GM21515 (cell line): ENCODE data around the gene SPEF1.

Experiments used
- ATAC-seq: cut with Tn5 transposase; IDR thresholded peaks from one replicate; pipeline ENCODE4 v1.9.1; 2021; ENCODE audit not compliant: unreplicated experiment

The SPEF1 gene

GRCh38 chr20:3751305-3751674, 30.0 kb downstream of the SPEF1 start:
- no peak for ATAC-seq

- ATAC-seq: no peak
Measured at GRCh38 chr20:3749689-3750531, 31.3 kb downstream of the SPEF1 start.

GRCh38 chr20:3749087-3749688, 32.1 kb downstream of the SPEF1 start:
- ATAC-seq: no peak

- no peak for ATAC-seq
Measured at GRCh38 chr20:3748073-3748472, 33.2 kb downstream of the SPEF1 start.

GRCh38 chr20:3747471-3747870, 33.8 kb downstream of the SPEF1 start:
- no peak for ATAC-seq

GRCh38 chr20:3745686-3746173, 35.5 kb downstream of the SPEF1 start:
- ATAC-seq: no peak

GRCh38 chr20:3744806-3745685, 36.2 kb downstream of the SPEF1 start:
- ATAC-seq: no peak

- ATAC-seq: no peak
Measured at GRCh38 chr20:3744037-3744436, 37.2 kb downstream of the SPEF1 start.

GRCh38 chr20:3743251-3743650, 38.0 kb downstream of the SPEF1 start:
- no peak for ATAC-seq

DNA sequence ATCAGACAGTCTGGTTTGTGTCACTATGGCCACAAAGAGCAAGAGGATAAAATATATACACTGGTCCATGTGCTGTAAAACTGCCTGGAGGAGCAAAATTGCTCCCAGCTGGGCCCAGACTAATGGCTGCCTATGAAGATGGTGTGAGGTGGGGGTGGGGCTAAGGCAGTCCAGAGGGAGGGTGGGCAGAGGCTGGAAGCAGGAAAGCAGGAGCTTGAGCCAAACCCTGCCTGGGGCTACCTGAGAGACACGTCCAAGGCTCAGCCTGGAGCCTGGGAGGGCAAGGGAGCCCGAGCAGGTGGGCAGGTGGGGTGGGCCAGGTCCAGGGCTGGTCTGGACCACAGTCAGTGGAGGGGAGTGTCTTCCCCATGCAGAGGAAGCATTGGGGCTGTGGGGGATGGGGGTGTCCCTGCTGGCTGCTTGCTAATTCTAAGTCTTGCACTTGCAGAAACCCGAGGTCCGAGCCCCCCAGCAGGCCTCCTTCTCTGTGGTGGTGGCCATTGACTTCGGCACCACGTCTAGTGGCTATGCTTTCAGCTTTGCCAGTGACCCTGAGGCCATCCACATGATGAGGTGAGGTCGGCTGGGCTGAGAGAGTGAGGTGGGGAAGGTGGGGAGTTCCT, 39.3 kb downstream of the SPEF1 start:
- no peak for ATAC-seq

DNA sequence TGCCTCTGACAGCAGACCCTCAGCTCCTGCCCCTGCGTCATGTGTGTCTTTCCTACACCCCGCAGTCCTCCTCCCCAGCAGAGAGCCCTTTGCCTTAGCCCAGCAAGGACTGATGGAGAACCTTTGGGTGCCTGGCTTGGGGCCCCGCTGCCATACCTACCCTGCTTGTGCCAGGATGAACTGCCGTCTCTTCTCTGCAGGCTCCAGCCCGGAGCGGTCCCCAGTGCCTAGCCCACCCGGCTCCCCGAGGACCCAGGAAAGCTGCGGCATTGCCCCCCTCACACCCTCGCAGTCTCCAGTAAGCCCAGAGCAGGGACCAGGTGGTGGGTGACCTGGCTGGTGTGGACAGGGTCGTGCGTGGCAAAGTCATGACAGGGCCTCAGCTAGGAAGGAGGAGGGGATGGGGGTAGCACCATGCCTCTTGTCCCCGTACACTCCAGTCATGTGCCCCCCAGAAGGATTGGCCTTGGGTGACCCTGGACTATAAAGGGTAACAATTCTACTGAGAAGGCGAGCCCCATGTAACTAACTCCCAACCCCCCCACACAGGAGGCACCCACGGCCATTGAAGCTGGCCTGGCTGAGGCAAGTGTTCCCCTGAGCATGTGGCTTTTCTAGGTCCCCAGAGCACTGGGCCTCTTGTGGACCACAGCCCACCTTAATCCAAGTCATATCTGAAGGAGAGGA, 40.5 kb downstream of the SPEF1 start:
- ATAC-seq: no peak

DNA sequence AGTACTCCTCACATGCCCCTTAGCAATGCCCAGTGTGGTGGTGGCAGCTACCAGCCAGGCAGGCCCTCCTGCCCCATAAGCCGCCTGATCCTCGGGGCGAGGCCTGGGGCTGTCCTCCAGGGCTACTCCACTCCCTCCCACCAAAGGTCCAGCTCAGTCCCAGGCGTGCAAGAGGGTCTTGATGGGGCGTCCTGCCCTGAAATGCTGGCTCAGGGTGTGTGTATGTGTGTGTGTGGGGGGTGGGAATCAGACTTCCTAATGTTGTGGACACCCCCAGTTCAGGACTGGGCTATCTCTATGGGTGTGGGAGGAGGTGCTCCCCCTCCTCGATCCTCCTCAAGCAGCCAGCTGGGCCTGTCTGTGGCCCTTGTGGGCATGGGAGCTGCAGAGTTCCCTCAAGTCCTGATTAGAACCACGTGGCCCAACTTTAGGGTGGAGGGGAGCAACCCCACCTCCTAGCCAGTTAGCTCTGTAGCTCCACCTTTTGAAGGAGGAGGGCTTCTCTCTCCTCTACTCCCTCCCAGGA, 41.3 kb downstream of the SPEF1 start:
- no peak for ATAC-seq

GRCh38 chr20:3739054-3739925, 42.0 kb downstream of the SPEF1 start:
- ATAC-seq: no peak

DNA sequence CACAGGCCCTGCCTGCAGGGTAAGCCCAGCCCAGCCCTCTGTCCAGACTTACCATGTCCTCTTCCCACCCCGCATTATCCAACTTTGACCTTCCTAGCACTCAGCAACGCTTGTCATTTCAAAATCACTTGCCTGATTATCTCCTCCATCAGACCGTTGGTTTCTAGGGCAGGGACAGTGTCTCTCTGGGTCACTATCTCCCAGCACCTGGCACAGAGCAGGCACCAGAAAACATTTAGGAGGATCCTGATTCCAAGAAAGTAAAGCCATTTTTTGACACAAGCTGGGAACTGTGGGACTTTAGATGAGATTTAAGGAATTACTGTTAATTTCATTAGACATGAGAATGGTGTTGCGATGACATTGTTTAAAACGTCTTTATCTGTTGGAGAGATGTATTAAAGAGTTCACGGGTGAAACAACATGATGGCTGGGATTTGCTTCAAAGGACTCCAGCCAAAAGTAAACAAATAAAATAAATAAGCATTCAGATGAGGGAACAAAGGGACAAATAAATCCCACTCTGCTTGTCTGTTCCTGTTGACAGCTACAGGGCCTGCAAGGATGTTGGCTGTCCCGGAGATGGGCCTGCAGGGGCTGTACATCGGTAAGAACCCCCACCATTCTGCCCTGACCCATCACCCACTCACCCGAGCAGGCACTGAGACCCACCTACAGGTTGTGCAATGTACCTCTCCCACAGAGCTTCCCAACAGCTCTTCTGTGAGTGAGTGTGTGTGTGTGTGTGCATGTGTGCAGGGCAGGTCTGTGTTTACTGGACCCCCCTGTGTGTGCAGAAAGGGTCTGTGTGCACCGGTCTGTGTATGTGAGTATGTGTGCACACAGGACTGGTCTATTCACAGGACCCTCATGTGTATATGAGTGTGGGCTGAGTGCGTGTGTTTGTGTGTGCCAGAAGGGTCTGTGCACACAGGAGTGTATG, 42.9 kb downstream of the SPEF1 start:
- ATAC-seq: no peak

DNA sequence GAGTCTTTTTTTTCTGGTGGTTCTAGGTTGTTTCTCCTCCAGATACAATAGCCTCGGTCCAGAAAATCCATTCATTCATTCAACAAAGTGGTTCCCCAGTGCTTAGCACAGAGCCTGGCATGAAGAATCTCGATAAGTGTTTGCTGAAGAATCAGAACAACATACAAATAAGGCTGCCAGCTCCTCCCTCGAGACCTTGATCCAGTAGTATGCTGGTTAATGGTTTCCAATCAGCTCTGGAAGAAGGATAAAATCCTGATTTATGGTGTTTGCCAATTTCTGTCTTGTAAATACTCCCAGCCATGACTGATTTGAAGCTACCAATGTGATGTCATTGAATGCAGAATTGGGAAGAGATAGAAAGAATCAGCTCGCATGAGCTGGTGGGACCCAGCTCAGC, 45.5 kb downstream of the SPEF1 start:
- no peak for ATAC-seq

DNA sequence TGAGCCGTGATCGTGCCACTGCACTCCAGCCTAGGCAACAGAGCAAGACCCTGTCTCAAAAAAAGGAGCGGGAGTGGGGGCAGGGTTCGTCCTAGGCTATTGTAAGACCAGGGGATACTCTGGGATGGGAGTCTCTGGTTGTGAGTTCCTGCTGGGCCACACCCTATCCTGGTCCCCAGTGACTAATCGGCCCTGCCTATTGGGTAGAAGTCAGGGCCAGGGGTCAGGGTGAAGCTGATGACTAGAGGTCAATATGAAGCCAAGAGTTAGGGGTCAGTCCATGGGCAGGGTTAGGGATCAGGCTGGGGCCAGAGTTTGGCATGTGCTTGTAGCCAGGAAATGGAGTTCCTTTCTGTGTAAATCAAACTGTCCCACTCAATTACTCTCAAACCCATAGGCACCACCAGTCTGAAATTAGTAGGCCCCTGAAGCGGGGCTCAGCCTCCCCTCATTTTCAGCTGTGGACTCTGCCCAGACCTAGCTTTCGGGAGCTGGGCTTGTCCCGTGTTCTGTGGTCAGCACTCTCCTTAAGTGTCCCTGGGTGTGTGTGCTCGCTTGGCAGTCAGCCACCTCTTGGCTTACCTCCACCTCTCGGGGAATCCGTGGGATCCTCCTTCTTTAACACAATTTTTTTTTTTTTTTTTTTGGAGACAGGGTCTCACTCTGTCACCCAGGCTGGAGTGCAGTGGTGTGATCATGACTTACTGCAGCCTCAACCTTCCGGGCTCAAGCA, 47.0 kb downstream of the SPEF1 start:
- no peak for ATAC-seq

- ATAC-seq: no peak
Measured at GRCh38 chr20:3733119-3733995, 47.9 kb downstream of the SPEF1 start.
